C1 segment of cervical spinal cord (tissue), 14 donors: ENCODE data around the gene PROP1.
"Not testable (repeated sequence)": the region's sequence is repeated elsewhere in the genome, so short reads cannot be mapped to it uniquely, and the experiment has no call there.

Experiments used
- DNase-seq, 14 donors: peaks; one replicate each; lab custom pipeline; 2025; lab: John Stamatoyannopoulos, UW

The PROP1 gene

GRCh38 chr5:177995691-177996595 lies at the start of gene PROP1:
Gene PROP1 (minus strand): TSS chr5:177996242. CDS start chr5:177995933, 309 bp downstream.
- no peak for DNase-seq

DNA sequence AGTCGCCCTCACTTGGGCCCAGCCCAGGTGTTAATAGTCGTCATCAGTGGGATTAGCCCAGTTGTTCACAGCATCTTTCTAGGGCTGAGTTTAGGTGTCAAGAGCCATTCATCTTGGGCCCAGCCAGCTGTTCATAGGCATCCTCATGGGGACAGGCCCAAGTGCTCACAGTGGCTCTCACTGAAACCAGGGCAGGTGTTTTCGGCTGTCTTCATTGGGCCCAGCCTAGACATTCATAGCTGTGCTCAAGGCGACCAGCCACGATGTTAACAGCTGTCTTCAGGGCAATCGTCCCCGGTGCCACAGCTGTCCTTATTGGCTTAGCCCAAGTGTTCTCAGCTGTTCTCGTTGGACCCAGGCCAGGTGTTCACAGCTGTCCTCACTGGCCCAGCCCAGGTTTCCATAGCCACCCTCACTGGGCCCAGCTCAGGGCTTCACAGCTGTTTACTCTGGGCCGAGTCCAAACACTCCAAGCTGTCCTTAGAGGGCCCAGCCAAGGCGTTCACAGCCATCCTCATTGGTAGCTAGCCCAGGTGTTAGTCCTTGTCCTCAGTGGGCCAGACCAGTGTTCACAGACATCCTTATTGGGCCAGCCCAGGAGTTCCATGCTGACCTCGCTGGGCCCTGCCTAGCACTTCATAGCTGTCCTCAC lies 23.5 kb upstream of the PROP1 start:
- DNase-seq, result not testable (repeated sequence)

DNA sequence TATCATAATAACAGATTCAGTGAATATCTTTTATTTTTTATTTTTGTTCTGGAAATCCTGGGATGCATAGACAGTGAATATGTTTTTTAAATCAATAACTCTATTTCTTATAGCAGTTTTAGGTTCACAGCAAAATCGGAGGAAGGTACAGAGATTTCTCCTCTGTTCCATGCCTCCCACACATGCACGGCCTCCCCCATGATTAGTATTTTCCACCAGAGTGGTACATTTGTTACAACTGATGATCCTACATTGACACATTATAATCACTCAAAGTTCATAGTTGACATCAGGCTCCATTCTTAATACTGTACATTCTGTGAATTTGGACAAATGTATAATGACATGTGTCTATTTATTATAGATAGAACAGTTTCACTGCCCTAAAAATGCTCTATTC lies 16.7 kb upstream of the PROP1 start:
- DNase-seq, result not testable (repeated sequence)

- not testable (repeated sequence) for DNase-seq
These were observed 15.9 kb upstream of the PROP1 start for GRCh38 chr5:178011816-178012554.

GRCh38 chr5:178007272-178007671 lies 11.2 kb upstream of the PROP1 start:
- not testable (repeated sequence) for DNase-seq

- DNase-seq, result peak in 1 of 14 donors; percentile 42
These were observed 10.6 kb upstream of the PROP1 start for GRCh38 chr5:178006536-178007231.

- DNase-seq, result not testable (repeated sequence)
These were observed 10.1 kb upstream of the PROP1 start for GRCh38 chr5:178006181-178006535.

DNA sequence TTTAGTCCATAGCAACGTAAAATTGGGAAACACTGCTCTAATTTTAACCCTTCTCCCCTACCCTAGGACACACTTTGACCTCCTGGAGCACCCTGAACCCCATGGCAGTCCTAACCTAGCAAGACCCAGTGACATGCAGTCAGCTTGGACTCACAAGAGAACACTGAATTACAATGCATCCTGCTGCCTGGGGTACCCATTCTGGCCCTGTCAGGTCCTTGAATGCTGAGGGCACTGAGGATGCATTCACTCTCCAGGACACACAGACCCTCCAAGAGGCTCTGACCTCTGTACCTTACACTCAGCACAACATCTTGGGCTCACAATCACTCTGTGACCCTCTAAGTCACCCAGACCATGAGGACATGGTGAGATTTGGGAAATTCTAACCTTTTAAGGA lies 1.8 kb upstream of the PROP1 start:
- no peak for DNase-seq

DNA sequence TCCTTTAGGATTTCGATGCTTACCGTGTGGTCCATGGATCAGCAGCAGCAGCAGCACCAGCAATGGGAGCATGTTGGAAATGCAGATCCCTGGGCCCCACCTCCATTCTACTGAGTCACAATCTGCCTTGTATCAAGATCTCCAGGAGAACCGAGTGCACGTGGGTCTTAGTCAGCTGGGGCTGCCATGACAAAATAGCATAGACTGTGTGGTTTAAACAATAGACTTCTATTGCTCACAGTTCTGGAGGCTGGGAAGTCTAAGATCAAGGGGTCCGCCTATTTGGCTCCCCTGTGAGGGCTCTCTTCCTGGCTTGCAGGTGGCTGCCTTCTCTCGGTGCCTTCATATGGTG lies 1.3 kb upstream of the PROP1 start:
- DNase-seq, result no peak

GRCh38 chr5:177996660-177997318 lies 747 bp upstream of the PROP1 start:
- DNase-seq, result no peak

DNA sequence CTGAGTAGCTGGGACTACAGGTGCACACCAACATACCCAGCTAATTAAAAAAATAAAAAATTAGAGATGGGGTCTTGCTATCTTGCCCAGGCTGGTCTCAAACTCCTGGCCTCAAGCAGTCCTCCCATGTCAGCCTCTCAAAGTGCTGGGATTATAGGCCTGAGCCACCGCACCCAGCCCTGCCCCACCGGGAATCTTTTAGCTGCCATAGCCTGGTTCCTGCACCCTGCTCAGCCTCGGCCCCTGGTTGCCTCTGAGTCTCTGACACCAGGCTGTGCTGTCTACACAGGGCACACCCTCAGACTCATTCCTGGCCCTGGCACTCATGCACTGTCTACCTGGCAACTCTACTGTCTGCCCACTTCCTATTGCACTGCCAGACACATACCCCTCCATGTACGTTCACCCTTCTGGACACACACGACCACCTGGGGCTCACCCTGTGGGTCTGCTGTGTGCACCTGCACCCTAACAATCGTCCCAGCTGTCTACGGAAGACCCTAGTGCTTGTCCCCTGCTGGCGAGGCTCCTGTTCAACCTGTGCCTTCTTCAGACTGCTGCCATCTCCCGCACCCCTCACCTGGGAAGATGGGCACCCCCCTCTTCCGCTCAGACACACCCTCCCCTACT lies 1.4 kb downstream of the PROP1 start:
- no peak for DNase-seq

DNA sequence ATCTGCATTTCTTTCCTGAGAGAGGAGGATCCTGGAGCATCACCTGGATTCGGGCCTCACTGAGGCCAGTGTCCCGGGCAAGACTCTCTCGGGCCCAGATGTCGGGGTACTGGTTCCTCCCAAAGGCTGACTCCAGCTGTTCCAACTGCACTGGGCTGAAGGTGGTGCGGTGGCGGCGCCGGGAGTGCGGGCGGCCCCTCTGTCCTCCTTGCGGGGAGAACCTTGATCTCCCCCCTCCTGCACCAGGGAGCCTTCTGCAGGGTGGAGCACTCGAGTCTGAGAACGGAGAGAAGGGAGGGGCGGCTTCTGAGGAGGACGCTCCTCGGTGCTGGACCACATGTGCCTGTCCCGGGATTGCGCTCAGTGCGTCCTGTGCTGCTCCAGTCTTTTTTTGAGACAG lies 2.0 kb downstream of the PROP1 start:
- DNase-seq, result no peak

DNA sequence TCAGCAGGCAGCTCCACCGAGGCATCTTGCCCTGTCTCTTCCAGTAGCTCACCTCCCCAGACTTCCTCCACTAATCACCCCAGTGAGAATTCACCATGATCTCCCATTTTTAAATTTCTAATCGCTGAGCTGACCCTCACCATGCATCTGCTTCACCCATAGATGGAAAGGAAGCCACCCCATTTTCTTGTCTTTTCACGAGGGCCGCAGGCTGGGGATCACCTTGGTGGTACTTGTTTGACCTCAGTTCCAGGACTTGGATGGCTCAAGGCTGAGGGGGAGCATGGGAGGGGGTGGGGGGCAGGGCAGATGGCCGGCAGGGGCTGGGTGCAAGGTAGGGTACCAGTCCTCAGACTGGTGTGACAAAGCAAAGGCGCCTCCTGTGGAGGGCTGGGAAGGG lies 3.6 kb downstream of the PROP1 start:
- DNase-seq, result no peak

- DNase-seq, result no peak
These were observed 6.9 kb downstream of the PROP1 start for GRCh38 chr5:177988989-177989625.

DNA sequence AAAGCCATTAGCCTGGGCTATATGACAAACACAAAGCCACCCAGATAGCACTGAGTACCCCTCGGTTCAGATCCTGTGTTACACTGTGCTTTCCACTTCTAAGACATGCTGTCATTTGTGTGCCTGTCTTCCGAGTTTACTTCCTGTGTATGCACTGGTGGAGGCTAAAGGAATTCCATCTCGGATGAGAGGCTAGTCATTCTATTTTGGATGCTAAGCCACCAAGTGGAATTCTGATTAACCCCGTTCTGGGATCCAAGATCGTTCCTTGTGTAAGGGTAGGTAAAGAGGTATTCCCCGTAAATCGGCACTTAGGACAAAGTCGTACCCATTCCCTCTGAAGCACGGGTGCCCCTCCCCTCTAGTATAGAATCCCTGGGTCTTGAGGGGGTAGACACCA lies 8.7 kb downstream of the PROP1 start:
- DNase-seq, result no peak

DNA sequence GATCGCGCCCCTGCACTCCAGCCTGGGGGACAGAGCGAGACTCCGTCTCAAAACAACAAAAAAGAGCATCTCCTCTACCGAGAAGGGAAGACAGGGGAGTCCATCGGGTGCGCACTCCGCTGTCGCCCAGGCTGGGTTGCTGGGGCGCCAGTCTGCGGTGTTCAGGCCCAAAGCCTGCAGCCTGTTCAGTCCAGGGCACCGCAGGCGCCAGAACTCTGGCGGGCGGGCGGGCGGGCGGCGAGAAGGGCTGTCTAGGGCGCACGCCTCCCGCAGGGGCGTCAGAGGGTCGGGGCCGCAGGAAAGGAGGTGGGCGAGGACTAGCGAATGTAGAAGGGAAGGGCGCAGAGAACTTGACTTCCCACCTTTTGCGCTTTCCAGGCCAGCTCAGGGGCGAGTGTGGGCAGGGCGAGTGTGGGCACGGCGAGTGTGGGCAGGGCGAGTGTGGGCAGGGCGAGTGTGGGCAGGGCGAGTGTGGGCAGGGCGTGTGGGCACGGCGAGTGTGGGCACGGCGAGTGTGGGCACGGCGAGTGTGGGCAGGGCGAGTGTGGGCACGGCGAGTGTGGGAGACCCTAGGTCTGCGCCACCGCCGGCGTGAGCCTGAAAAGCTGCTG lies 10.5 kb downstream of the PROP1 start:
- no peak for DNase-seq

GRCh38 chr5:177984584-177985206 lies 11.3 kb downstream of the PROP1 start:
- DNase-seq, result no peak

- no peak for DNase-seq
These were observed 12.1 kb downstream of the PROP1 start for GRCh38 chr5:177983763-177984583.
